Sigmoid colon (tissue), 3 donors: ENCODE measurements around the gene NXPH2.

Experiments used
- CTCF ChIP-seq, 4 experiments: fragments of 450-650 bp in 3 of 4; fragments of 200-600 bp in 1 of 4; IDR thresholded peaks; one replicate each; pipeline ENCODE4 v1.5.1; 2016 to 2019; ENCODE audit warnings: antibody characterized with exemption in 4 of 4, mild to moderate bottlenecking in 3 of 4, moderate library complexity in 2 of 4
- POLR2A ChIP-seq, 2 donors: fragments of 450-650 bp; IDR thresholded peaks; one replicate each; pipeline ENCODE4 v1.6.1; 2016; ENCODE audit warnings: antibody characterized with exemption in 2 of 2, mild to moderate bottlenecking in 2 of 2, moderate library complexity in 2 of 2

- no peak for TF ChIP-seq CTCF (IDR thresholded peaks at IDR 0.05)
- no peak for TF ChIP-seq POLR2A (IDR thresholded peaks at IDR 0.05)
These were observed 16.2 kb downstream of the NXPH2 start for GRCh38 chr2:138763971-138764370.
